ENCODE data around the gene TRPV5.

Gene TRPV5

DNA sequence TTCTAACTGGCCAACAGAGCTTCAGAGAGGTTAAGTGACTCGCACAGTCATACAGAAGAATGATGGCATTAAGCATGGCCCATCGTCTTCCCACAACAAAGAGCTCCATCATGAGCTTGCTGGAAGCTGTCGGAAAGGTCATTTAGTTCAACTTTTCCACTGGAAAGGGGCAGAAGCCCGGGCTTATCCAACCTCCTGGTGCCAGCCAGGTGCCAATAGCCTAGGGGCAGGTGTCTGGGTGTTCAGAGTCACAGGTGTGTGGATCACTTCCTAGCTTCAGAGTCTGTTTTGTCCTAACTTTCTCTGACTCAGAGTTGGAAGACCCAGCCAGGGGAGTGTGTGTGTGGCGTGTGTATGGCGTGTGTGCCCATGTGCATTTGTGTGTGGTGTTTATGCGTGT is 46.7 kb downstream of the TRPV5 start:
- DNase-seq (ENCODE audit: low read depth in 2 of 2) = no peak

DNA sequence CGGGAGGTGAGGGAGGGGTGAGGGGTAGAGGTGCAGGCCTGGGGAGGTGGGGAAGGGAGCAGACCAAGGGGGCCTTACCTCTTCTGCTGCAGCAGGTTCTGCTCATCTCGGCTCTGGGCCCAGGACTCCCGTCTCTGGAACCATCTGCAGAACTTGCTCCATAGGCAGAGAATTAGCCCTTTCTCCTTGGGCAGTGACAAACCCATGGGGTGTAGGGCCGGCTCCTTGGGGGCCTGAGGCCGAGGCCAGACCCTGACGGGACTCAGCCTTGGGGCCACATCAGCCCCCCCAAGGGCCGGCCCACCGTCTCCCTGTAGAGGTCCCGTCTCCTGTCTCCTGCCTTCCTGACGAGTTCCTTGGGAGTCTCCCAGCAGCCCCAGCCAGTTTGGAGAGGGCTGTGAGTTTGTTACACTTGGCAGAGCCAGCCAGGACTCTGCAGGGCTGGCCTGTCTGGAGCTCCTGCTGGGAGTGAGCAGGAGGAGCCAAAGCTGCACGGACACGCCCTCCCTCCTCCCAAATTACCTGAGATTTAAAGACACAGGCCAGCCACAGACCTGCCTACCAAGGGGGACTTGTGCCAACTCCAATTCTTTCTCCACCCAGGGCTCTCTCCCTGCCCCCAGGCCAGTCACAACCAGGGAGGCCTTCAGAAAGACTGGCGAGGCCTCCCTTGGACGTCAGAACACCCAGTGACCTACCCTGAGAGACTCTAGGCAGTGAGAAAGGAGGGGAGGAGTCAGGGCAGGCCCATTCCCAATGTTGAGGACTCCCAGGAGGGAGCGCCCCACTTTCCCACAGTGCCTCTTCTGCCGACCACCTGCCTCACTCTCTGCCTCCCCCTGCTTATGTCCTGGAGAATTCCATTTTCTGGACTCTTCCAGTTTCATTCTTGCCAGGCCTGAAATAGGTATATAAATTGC is 48.0 kb downstream of the TRPV5 start, which contains the start of gene TRPV6:
TRPV6 (minus strand) TSS at position 435 of the 920 bp plus-strand sequence.
- no peak for DNase-seq (ENCODE audit: low read depth in 2 of 2)

GRCh38 chr7:142884286-142884640 is 49.3 kb downstream of the TRPV5 start:
- no peak for DNase-seq (ENCODE audit: low read depth in 2 of 2)

- no peak for DNase-seq (ENCODE audit: low read depth in 2 of 2)
Measured at GRCh38 chr7:142883571-142884285, 49.8 kb downstream of the TRPV5 start.

DNA sequence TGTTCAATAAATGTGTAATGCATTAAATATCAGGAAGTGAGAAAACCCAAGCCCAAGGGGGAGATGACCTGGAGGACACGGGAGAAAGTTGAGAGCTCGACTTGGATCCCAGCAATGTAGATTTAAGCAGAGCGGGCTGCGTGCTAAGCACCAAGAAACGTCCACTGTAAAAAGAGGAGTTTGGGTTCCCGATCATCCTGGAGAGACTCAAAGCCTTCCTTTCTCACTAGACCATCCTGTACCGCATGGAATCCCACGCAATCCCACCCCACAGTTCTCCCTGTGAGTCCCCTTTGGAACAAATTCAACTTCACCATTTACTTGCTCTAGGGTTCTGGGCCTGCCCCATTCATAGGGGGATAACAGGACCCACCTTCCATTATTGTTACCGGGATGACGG is 50.4 kb downstream of the TRPV5 start:
- DNase-seq (ENCODE audit: low read depth in 2 of 2) = no peak

GRCh38 chr7:142882338-142882678 is 51.2 kb downstream of the TRPV5 start:
- DNase-seq (ENCODE audit: low read depth in 2 of 2) = no peak

DNA sequence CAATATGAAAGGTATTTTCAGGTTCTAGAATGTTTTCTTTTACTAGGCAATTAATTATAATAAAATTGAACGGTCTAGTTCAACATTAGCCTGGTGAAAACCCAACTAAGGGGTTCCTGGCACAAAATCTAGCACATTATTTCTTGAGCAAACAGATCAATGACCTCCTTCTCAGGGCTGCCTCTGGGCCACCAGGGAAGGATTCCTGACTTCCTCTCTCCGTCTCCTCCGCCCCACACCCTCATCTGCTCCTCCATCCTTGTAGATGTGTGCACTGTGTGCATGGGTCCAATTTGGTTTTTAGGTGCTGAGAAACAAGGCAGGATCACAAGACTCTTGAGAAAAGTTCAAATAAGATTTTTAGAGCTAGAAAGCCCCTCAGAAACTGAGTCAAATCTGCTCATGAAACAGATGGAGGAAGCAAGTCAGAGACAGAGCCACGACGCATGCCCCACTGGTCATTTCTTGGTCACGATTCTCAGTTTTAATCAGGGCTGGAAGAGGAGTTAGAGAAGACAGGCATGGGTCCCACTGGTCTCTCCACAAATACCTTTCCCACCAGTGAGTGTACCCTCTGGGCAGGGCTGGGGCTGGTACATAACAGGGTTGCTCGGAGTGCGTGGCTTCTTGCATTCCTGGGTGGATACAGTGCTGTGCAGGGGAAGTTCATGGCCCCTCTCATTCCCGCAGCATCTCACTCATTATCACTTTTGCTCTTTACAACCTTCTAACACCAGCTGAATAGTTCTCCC is 51.8 kb downstream of the TRPV5 start:
- no peak for DNase-seq (ENCODE audit: low read depth in 2 of 2)

DNA sequence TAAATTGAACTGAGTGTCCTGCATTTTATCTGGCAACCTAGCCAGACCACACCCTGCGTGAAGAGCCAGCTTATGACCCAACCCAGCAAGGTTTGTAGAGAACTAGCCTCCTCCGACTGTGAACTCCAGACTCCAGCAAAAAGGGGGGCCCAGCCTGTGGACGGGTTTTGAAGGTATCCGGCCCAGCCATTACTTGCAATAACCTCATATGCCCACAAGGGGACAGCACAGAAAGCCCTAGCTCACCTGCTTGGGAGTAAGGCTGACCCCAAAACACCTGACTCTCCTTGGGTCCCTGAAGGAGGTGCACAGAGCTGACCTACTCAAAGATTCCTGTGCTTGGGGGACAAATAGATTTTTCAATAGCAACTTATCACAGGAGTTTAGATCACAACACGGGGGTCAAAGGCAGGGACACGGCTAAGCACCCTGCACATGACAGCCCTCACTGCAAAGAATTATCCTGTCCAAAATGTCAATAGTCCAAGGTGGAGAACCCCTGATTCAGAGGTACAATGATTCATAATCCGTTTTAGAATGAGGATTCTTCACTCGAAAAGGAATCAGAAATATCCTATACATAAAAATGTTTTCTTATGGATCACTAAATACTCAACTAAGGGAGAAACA is 52.6 kb downstream of the TRPV5 start:
- peak in 1 of 2 experiments; percentile 34 for DNase-seq (ENCODE audit: low read depth in 2 of 2)

DNA sequence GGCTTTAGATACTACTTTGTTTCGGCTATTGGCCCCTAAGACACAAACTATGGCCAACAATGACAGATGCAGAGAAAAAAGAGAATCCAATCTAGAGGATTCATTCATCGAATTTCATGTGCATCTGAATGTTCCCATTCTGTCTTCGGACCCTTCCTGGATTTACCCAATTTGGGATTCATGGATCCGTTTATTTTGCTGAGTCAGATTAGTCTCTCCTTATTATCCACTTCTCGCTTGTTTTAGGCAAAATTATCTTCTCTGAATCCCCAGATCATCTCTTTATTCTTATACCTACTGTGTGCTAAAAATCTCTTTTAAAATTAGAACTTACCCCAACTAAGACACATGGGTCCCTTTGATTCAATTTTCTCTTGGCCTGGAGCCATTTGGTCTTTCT is 54.5 kb downstream of the TRPV5 start:
- DNase-seq (ENCODE audit: low read depth in 2 of 2) = no peak

GRCh38 chr7:142878315-142878714 is 55.2 kb downstream of the TRPV5 start:
- no peak for DNase-seq (ENCODE audit: low read depth in 2 of 2)

DNA sequence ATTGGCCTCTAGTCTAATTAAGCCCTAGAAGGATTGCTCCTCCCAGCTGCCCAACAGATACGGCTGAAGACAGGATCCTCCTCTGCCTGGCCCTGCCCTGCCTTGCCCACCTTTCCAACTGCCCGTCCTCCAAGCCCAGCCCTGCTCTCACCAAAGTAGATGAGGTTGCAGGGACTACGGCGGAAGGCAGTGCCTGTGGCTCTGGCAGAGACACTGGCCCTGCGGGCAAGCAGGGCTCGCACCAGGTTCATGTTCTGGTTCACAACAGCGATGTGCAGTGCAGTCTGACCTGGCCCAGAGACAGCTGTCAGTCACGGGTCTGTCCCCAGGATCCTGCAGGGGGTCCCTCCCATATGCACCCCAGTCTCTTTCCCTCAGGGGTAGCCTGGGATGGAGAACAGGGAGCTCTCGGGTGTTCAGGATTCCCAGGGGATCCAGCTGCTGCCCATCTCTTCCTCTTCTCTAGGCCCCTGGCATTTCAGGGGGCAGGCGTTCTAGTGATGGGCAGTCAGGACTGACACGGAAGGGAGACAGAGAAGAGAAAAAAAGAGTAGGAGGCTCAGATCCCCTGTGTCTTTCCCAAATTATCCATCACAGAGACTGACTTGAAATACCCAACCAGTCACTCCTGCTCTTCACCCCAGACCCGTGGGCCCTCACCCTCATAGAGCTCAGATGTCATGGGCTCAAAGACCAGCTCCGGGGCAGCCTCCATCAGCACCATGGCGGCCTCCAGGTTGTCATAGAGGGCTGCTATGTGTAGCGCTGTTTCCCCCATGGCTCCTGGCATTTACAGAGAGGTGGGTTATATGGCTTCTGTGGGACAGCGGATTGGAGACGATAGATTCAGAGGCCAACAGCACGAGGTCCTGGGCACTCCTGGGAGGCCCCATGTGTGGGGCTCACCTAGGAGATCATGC is 56.3 kb downstream of the TRPV5 start:
- DNase-seq (ENCODE audit: low read depth in 2 of 2) = no peak

- DNase-seq (ENCODE audit: low read depth in 2 of 2) = no peak
Measured at GRCh38 chr7:142876236-142876960, 57.1 kb downstream of the TRPV5 start.

GRCh38 chr7:142875456-142875855 is 58.1 kb downstream of the TRPV5 start:
- DNase-seq (ENCODE audit: low read depth in 2 of 2) = no peak

DNA sequence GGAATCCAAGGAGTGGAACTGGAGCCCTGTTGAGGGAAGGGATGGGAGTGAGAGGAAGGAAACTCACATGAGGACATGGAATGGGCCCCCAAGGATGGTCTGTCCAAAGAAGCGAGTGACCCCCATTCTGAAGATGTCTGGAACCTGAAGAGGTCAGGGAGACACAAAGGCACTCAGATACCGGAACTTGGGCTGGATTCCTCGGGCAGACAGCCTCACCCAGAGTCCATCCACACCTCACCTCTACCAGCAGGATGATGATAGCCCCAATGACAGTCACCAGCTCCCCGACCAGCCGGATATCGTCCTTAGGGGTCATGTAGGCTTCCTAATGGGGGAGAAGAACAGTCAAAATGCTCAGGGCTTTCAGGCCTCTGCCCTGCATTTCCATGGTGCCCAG is 58.7 kb downstream of the TRPV5 start:
- DNase-seq (ENCODE audit: low read depth in 2 of 2) = no peak

- no peak for DNase-seq (ENCODE audit: low read depth in 2 of 2)
Measured at GRCh38 chr7:142874409-142874808, 59.1 kb downstream of the TRPV5 start.

DNA sequence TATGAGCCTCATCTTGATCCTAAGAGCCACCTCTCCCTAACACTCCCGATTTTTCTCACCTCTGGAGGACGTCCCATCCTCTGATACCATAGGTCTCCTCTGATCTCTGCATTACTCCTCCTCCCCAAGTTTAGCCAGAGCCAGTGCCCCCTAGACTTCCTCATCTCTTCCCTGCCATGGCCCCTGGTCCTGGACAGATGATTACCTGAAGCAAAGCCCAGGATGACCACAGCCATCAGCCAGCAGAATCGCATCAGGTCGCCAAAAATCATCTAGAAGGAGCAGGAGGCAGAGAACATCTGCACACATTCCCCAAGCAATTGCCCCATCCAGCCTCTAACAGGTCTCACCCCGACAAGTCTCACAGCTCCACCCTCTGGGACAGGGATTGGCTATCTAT is 59.7 kb downstream of the TRPV5 start:
- no peak for DNase-seq (ENCODE audit: low read depth in 2 of 2)

GRCh38 chr7:142873281-142873784 is 60.2 kb downstream of the TRPV5 start:
- peak in 1 of 2 experiments; percentile 32 for DNase-seq (ENCODE audit: low read depth in 2 of 2)

DNA sequence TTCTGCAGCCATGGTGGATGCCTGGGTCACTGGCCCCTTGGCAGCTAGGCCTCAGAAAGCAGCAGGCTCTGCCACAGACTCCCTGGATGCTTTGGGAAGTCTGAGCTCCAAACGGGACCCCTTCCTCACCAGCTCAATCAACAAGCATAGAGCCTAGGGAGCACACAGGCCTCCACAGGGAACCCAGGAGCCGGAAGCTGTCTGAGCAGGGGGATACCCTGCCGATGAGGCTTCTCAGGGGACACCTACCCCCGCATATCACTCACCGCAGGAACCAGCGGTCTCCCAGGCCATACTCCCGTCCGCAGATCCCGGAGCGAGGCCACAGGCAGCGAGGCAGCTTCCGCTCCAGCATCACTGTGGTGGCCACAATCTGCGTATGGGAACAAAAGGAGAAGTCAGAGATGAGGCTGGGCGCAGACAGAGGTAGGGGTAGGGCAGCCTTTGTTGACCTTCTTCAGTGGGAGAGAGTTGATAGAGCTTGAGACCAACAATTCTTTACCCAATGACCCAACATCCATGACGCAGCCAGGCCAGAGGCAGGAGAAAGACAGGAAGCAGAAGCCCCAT is 61.4 kb downstream of the TRPV5 start:
- DNase-seq (ENCODE audit: low read depth in 2 of 2) = no peak

GRCh38 chr7:142871260-142872105 is 62.1 kb downstream of the TRPV5 start:
- DNase-seq (ENCODE audit: low read depth in 2 of 2) = no peak

Measured in stimulated activated CD4-positive, alpha-beta T cell treated with anti-CD3 and anti-CD28 coated beads, Interleukin-12 subunit alpha, Interleukin-12 subunit beta, amount 100 ng/mL, for 24 hours (primary cell).